Measurements from ENCODE around the gene DNTTIP2. TPM values are rescaled to one million over a fixed set of nuclear protein-coding genes. Genes with fewer than 3 reads are reported as not detected.
A peak's percentile ranks its signal among the peaks of the same experiment; 100 is the strongest.
"Not testable (repeated sequence)": the region's sequence is repeated elsewhere in the genome, so short reads cannot be mapped to it uniquely, and the experiment has no call there.

DNTTIP2 gene
- total RNA-seq, result 10 to 100 TPM; 13.8 to 63.4 (median 32.5) TPM

- Histone ChIP-seq H3K36me3 (no peaks in the 10 kb centered on the region), H3K9me3 (no peaks in the 10 kb centered on the region), H3K4me3 (peak within 1 kb of the TSS; percentile 88 to 95), H3K27ac (peak within 1 kb of the TSS; percentile 94 to 96), H3K27me3 (no peaks in the 10 kb centered on the region), H3K4me1 (peaks cover 12 to 13% of the 10 kb centered on the region in 2 donors)
- DNase-seq, result peak; percentile 88 to 92
- TF ChIP-seq POLR2A (IDR thresholded peaks at IDR 0.05) (peak; percentile 82 to 85), CTCF (IDR thresholded peaks at IDR 0.05) (peak in 1 of 4 experiments; percentile 4)
- intact Hi-C loops (cut with DNase I; ENCODE audit: low total_unique reads), result no loop called here
Observed at GRCh38 chr1:93878889-93879586, at the start of gene DNTTIP2. Gene DNTTIP2 (minus strand): TSS chr1:93879206. CDS start chr1:93879148, 58 bp downstream.

- TF ChIP-seq POLR2A (IDR thresholded peaks at IDR 0.05), result no peak
- DNase-seq, result no peak
Observed at GRCh38 chr1:93925206-93925605, 46.2 kb upstream of the DNTTIP2 start.

GRCh38 chr1:93919780-93920179 lies 40.8 kb upstream of the DNTTIP2 start:
- H3K4me3 ChIP-seq, result no peak overlapping the region
- no peak for DNase-seq
- H3K4me1 ChIP-seq, result no peaks in the 10 kb centered on the region
- no peak overlapping the region for H3K27ac ChIP-seq
- no peaks in the 10 kb centered on the region for H3K27me3 ChIP-seq
- no peaks in the 10 kb centered on the region for H3K9me3 ChIP-seq
- TF ChIP-seq CTCF (IDR thresholded peaks at IDR 0.05) (no peak), POLR2A (IDR thresholded peaks at IDR 0.05) (no peak)
- H3K36me3 ChIP-seq, result no peaks in the 10 kb centered on the region
- intact Hi-C loops (cut with DNase I; ENCODE audit: low total_unique reads), result no loop called here

More at GRCh38 chr1:93925206-93925605, 46.2 kb upstream of the DNTTIP2 start:
- no peaks in the 10 kb centered on the region for H3K9me3 ChIP-seq
- no peak overlapping the region for H3K4me3 ChIP-seq
- no peaks in the 10 kb centered on the region for H3K4me1 ChIP-seq
- intact Hi-C loops (cut with DNase I; ENCODE audit: low total_unique reads), result no loop called here
- H3K27me3 ChIP-seq, result no peaks in the 10 kb centered on the region
- H3K36me3 ChIP-seq, result no peaks in the 10 kb centered on the region
- H3K27ac ChIP-seq, result no peak overlapping the region

GRCh38 chr1:93917302-93917701 lies 38.3 kb upstream of the DNTTIP2 start:
- Histone ChIP-seq H3K27me3 (no peaks in the 10 kb centered on the region), H3K9me3 (no peaks in the 10 kb centered on the region), H3K4me1 (no peaks in the 10 kb centered on the region), H3K27ac (no peak overlapping the region), H3K4me3 (no peak overlapping the region), H3K36me3 (no peaks in the 10 kb centered on the region)
- no peak for TF ChIP-seq CTCF (IDR thresholded peaks at IDR 0.05)
- TF ChIP-seq POLR2A (IDR thresholded peaks at IDR 0.05), result no peak
- no peak for DNase-seq
- intact Hi-C loops (cut with DNase I; ENCODE audit: low total_unique reads), result no loop called here

GRCh38 chr1:93910880-93911279 lies 31.9 kb upstream of the DNTTIP2 start:
- H3K36me3 ChIP-seq; DNase-seq; H3K4me1 ChIP-seq; H3K4me3 ChIP-seq; H3K27ac ChIP-seq; H3K9me3 ChIP-seq; H3K27me3 ChIP-seq; intact Hi-C loops (cut with DNase I; ENCODE audit: low total_unique reads): not testable (repeated sequence)

GRCh38 chr1:93910305-93910704 lies 31.3 kb upstream of the DNTTIP2 start:
- H3K27ac ChIP-seq, result peak overlapping the region in 1 of 2 donors; percentile 91
- H3K4me3 ChIP-seq, result no peak overlapping the region
- intact Hi-C loops (cut with DNase I; ENCODE audit: low total_unique reads), result no loop called here

More at GRCh38 chr1:93910305-93910704, 31.3 kb upstream of the DNTTIP2 start:
- no peak for DNase-seq
- TF ChIP-seq POLR2A (IDR thresholded peaks at IDR 0.05) (no peak), CTCF (IDR thresholded peaks at IDR 0.05) (no peak)
- Histone ChIP-seq H3K9me3 (no peaks in the 10 kb centered on the region), H3K4me1 (peaks cover 0 to 10% of the 10 kb centered on the region in 2 donors), H3K27me3 (no peaks in the 10 kb centered on the region), H3K36me3 (no peaks in the 10 kb centered on the region)

Measured in uterus (tissue), 4 donors.